Heart left ventricle (tissue), 13 donors: ENCODE results near the gene GALK1.

Experiments used
- CTCF ChIP-seq, 12 donors: fragments of 200-600 bp; sonication (generic) in 4 of 12; IDR thresholded peaks; one replicate each; pipeline versions ENCODE4 v1.5.0 to v1.8.0; 2018 to 2022; ENCODE audit warnings: antibody characterized with exemption in 12 of 12, mild to moderate bottlenecking in 5 of 12
- POLR2A ChIP-seq, 2 donors: fragments of 450-650 bp; IDR thresholded peaks; one replicate each; pipeline ENCODE4 v1.6.1; 2017; ENCODE audit warnings: antibody characterized with exemption in 2 of 2, mild to moderate bottlenecking in 2 of 2, moderate library complexity in 2 of 2
- donor health status: ischemic (EF 13 %, LVEDD 7.1; RV severe dilation, severe dysfunction).
- donor health status: DM: no; HTN: yes; CAD: no.
- donor health status: DM: no; HTN: no; CAD: no.
- donor health status: ischemic (EF 25% LVEDD 6.9; RV normal size, moderate dysfunction).
- donor health status: ischemic (EF 25% LVEDD 5.7; RV mildly dilated, moderate dysfunction).
- donor health status: ischemic (EF 35%, LVEDD 5.7; RV mildly dilated, moderate dysfunction).
- donor health status: nonischemic (EF 11% LVEDD 7.7; RV severe dilation, severe dysfunction).
- donor health status: DM: yes; HTN: yes; CAD: no.
- donor health status: PGD.
- donor health status: ischemic (EF 29% LVEDD 5.4; RV normal size, mild dysfunction).
- donor health status: nonischemic (EF 23%, LVEDD 6.1; RV moderate dilation, normal function).

DNA sequence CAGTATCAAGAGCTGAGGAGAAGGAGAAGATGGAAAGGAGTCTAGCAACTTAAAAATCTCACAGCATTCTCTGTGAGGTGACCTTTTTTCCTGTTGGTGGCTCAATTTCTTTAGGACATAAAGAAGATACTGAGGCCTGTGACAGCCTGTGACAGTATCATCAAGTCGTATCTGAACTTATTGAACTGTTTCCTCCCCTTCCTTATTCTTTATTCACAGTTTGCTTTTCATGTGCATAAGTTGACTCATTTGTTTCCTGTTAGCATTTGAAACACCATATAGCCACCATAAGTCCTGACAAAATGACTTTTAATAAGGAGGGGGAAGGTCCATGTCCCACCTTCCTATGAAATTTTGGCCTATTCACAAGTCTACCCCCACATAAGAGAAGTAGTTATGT, 28.5 kb upstream of the GALK1 start:
- TF ChIP-seq CTCF (IDR thresholded peaks at IDR 0.05) (no peak), POLR2A (IDR thresholded peaks at IDR 0.05) (no peak)
